ENCODE measurements around the gene KCTD10.

KCTD10 gene

DNA sequence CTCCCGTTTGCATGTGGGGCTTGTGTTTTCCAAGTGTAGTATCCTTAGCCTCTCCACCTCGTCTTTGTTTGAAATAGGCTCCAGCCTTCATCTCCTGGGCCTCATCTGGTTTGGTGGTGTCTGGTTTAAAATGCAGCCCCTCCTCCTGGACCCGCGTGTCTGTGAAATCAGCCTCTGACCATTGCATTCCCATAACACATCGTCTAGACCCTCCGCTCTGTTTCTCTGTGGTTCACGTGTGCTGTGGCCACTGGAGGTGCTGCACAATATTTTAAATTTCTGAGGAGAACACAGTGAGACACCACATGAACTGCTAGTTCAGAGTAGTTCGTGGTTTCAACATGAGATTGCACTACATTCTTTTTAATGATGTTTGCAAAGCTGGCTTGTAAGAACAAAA lies 36.0 kb upstream of the KCTD10 start:
- no peak for TF ChIP-seq CTCF (IDR thresholded peaks at IDR 0.05)

DNA sequence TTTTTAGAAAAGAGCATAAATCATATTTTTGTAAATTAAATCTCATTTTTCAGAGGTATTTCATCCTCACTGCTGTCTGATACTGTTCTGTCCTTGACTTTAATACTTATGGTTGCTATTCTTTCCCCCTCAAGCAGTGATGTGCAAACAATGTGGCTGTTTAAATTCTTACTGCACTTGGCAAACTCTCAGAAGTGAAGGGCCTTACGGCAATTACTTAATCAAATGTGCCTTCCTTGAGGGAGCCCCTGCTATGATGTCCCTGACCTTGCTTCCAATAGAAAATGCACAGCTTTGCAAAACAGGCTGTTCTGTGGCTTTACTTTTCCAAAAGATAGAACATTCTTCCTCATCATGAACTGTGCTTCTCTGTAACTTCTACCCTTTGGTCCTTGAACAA lies 35.5 kb upstream of the KCTD10 start:
- Histone ChIP-seq H3K4me1 (no peaks in the 10 kb centered on the region), H3K27me3 (no peaks in the 10 kb centered on the region), H3K9me3 (no peaks in the 10 kb centered on the region), H3K27ac (no peak overlapping the region), H3K4me3 (no peak overlapping the region), H3K36me3 (peaks cover 76 to 100% (median 92%) of the 10 kb centered on the region in 3 donors)
- DNase-seq = no peak
- intact Hi-C loops (cut with DNase I; ENCODE audit: low total_unique reads) = no loop called here
- no peak for TF ChIP-seq CTCF (IDR thresholded peaks at IDR 0.05)

More for the DNA sequence above, 36.0 kb upstream of the KCTD10 start:
- no peak overlapping the region for H3K27ac ChIP-seq
- intact Hi-C loops (cut with DNase I; ENCODE audit: low total_unique reads) = no loop called here
- no peaks in the 10 kb centered on the region for H3K9me3 ChIP-seq
- no peaks in the 10 kb centered on the region for H3K27me3 ChIP-seq
- no peak overlapping the region for H3K4me3 ChIP-seq
- H3K4me1 ChIP-seq = no peaks in the 10 kb centered on the region
- H3K36me3 ChIP-seq = peaks cover 76 to 100% (median 92%) of the 10 kb centered on the region in 3 donors
- DNase-seq = no peak

GRCh38 chr12:109510196-109510595 lies 33.1 kb upstream of the KCTD10 start:
- DNase-seq = no peak

DNA sequence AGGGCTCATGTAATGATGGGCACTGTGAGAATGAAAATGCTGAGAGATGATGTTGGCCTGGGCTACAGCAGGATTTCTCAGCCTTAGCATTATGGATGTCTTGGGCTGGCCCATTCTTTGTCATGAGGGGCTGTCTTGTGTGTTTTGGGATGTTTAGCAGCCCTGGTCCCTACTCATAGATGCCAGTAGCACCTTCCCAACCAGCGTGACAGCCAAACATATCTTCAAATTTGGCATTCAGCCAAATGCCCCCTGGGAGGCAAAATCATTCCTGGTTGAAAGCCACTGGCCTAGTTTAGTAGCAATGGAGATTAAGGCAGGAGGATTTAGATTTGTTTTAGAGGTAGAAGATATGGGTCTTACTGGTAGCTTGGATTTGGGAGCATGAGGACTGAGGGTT lies 27.0 kb upstream of the KCTD10 start:
- Histone ChIP-seq H3K27me3 (no peaks in the 10 kb centered on the region), H3K36me3 (peaks cover 99 to 100% (median 100%) of the 10 kb centered on the region in 3 donors), H3K9me3 (no peaks in the 10 kb centered on the region), H3K4me1 (no peaks in the 10 kb centered on the region), H3K4me3 (no peak overlapping the region), H3K27ac (no peak overlapping the region)
- DNase-seq = no peak
- no peak for TF ChIP-seq CTCF (IDR thresholded peaks at IDR 0.05)
- intact Hi-C loops (cut with DNase I; ENCODE audit: low total_unique reads) = no loop called here

More at GRCh38 chr12:109510196-109510595, 33.1 kb upstream of the KCTD10 start:
- no peak overlapping the region for H3K27ac ChIP-seq
- intact Hi-C loops (cut with DNase I; ENCODE audit: low total_unique reads) = no loop called here
- no peaks in the 10 kb centered on the region for H3K9me3 ChIP-seq
- H3K4me1 ChIP-seq = no peaks in the 10 kb centered on the region
- TF ChIP-seq CTCF (IDR thresholded peaks at IDR 0.05) = no peak
- H3K4me3 ChIP-seq = no peak overlapping the region
- H3K27me3 ChIP-seq = no peaks in the 10 kb centered on the region
- peaks cover 85 to 100% (median 95%) of the 10 kb centered on the region in 3 donors for H3K36me3 ChIP-seq

- H3K27me3 ChIP-seq = no peaks in the 10 kb centered on the region
- H3K27ac ChIP-seq = no peak overlapping the region
- H3K9me3 ChIP-seq = no peaks in the 10 kb centered on the region
- no peak for DNase-seq
- intact Hi-C loops (cut with DNase I; ENCODE audit: low total_unique reads) = no loop called here
- H3K4me3 ChIP-seq = no peak overlapping the region
- H3K36me3 ChIP-seq = peaks cover 99 to 100% (median 100%) of the 10 kb centered on the region in 3 donors
- H3K4me1 ChIP-seq = no peaks in the 10 kb centered on the region
- TF ChIP-seq CTCF (IDR thresholded peaks at IDR 0.05) = no peak
Measured at GRCh38 chr12:109503611-109504010, 26.5 kb upstream of the KCTD10 start.

- DNase-seq = no peak
- Histone ChIP-seq H3K27ac (no peak overlapping the region), H3K4me3 (no peak overlapping the region), H3K36me3 (peaks cover 99 to 100% (median 100%) of the 10 kb centered on the region in 3 donors), H3K4me1 (no peaks in the 10 kb centered on the region), H3K9me3 (no peaks in the 10 kb centered on the region), H3K27me3 (no peaks in the 10 kb centered on the region)
- intact Hi-C loops (cut with DNase I; ENCODE audit: low total_unique reads) = no loop called here
- TF ChIP-seq CTCF (IDR thresholded peaks at IDR 0.05) = no peak
Measured at GRCh38 chr12:109502332-109502731, 25.2 kb upstream of the KCTD10 start.

All from tibial artery (tissue), 4 donors.